Trophoblast cell (in vitro differentiated cells and primary cell): ENCODE results near the gene ONECUT1. TPM values are rescaled to one million over a fixed set of nuclear protein-coding genes. Genes with fewer than 3 reads are reported as not detected.
A peak's percentile ranks its signal among the peaks of the same experiment; 100 is the strongest.
"Not testable (repeated sequence)": the region's sequence is repeated elsewhere in the genome, so short reads cannot be mapped to it uniquely, and the experiment has no call there.

Source experiments
- DNase-seq, 2 donors: peaks; one replicate each; pipeline ENCODE4 v3.0.0-alpha.2; 2016
- H2AFZ ChIP-seq: 2 replicates; pipeline ENCODE4 v1.6.1; 2013; ENCODE audit warnings: low read length, moderate library complexity, mild to moderate bottlenecking; ENCODE audit not compliant: insufficient read depth, poor library complexity
- H2AK5ac ChIP-seq: 2 replicates; pipeline ENCODE4 v1.6.1; 2013; ENCODE audit warnings: mild to moderate bottlenecking, low read length
- H2BK120ac ChIP-seq: 2 replicates; pipeline ENCODE4 v1.6.1; 2013; ENCODE audit warnings: low read length, mild to moderate bottlenecking, moderate library complexity; ENCODE audit not compliant: insufficient read depth, poor library complexity
- H2BK12ac ChIP-seq: 2 replicates; pipeline ENCODE4 v1.6.1; 2013; ENCODE audit warnings: mild to moderate bottlenecking, low read length, moderate library complexity
- H2BK5ac ChIP-seq: 2 replicates; pipeline ENCODE4 v1.6.1; 2013; ENCODE audit warnings: low read length, low read depth, moderate library complexity, mild to moderate bottlenecking; ENCODE audit not compliant: poor library complexity
- H3K14ac ChIP-seq: 2 replicates; pipeline ENCODE4 v1.6.1; 2013; ENCODE audit warnings: mild to moderate bottlenecking, low read length
- H3K18ac ChIP-seq: 2 replicates; pipeline ENCODE4 v1.6.1; 2013; ENCODE audit warnings: mild to moderate bottlenecking, low read length
- H3K23ac ChIP-seq: 2 replicates; pipeline ENCODE4 v1.6.1; 2013; ENCODE audit warnings: low read length
- H3K27ac ChIP-seq: 2 replicates; pipeline ENCODE4 v1.5.1; 2013; ENCODE audit warnings: low read depth, mild to moderate bottlenecking, inconsistent platforms, low read length, moderate library complexity
- H3K27me3 ChIP-seq: 2 replicates; pipeline ENCODE4 v1.6.1; 2013; ENCODE audit warnings: inconsistent platforms, mild to moderate bottlenecking, low read length, moderate library complexity; ENCODE audit not compliant: insufficient read depth
- H3K36me3 ChIP-seq, 2 experiments: 1 replicate in 1 of 2; 2 replicates in 1 of 2; pipeline ENCODE4 v1.6.1; 2013; ENCODE audit warnings: low read length in 2 of 2, mild to moderate bottlenecking in 2 of 2, moderate library complexity in 1 of 2; ENCODE audit not compliant: insufficient read depth in 2 of 2, control insufficient read depth in 1 of 2
- H3K4ac ChIP-seq: 2 replicates; pipeline ENCODE4 v1.6.1; 2013; ENCODE audit warnings: low read depth, mild to moderate bottlenecking, low read length, moderate library complexity
- H3K4me1 ChIP-seq, 2 experiments: 1 replicate in 1 of 2; 2 replicates in 1 of 2; pipeline ENCODE4 v1.6.1; 2013; ENCODE audit warnings: low read length in 2 of 2, mild to moderate bottlenecking in 2 of 2, moderate library complexity in 1 of 2; ENCODE audit not compliant: insufficient read depth in 2 of 2, control insufficient read depth in 1 of 2
- H3K4me2 ChIP-seq: 2 replicates; pipeline ENCODE4 v1.6.1; 2013; ENCODE audit warnings: inconsistent platforms, mild to moderate bottlenecking, low read length, moderate library complexity
- H3K4me3 ChIP-seq: 2 replicates; pipeline ENCODE4 v1.5.1; 2013; ENCODE audit warnings: mild to moderate bottlenecking, low read depth, low read length, inconsistent platforms
- H3K79me1 ChIP-seq: one replicate; pipeline ENCODE4 v1.6.1; 2013; ENCODE audit warnings: low read length
- H3K79me2 ChIP-seq: 2 replicates; pipeline ENCODE4 v1.6.1; 2013; ENCODE audit warnings: low read length, mild to moderate bottlenecking; ENCODE audit not compliant: control insufficient read depth, insufficient read depth, poor library complexity
- H3K9ac ChIP-seq: 2 replicates; pipeline ENCODE4 v1.6.1; 2013; ENCODE audit warnings: mild to moderate bottlenecking, low read length
- H3K9me3 ChIP-seq: 2 replicates; pipeline ENCODE4 v1.6.1; 2013; ENCODE audit warnings: low read depth, mild to moderate bottlenecking, control low read depth, inconsistent platforms, low read length; ENCODE audit not compliant: insufficient read depth
- H4K12ac ChIP-seq: 2 replicates; pipeline ENCODE4 v1.6.1; 2013; ENCODE audit warnings: low read depth, mild to moderate bottlenecking, low read length, moderate library complexity
- H4K8ac ChIP-seq: 2 replicates; pipeline ENCODE4 v1.6.1; 2013; ENCODE audit warnings: low read depth, mild to moderate bottlenecking, low read length, moderate library complexity
- H4K91ac ChIP-seq: one replicate; pipeline ENCODE4 v1.6.1; 2013; ENCODE audit warnings: low read depth, mild to moderate bottlenecking, low read length, moderate library complexity
- WGBS: extraction: QIAGEN DNeasy Blood & Tissue Kit; methylation state at CpG from one replicate; pipeline ENCODE4 v1.1.7; 2013; ENCODE audit warnings: missing lambda C conversion rate; ENCODE audit not compliant: insufficient read length, insufficient coverage; ENCODE audit errors: extremely low coverage; 5-methylcytosine and 5-hydroxymethylcytosine counted together
- polyA plus RNA-seq: library from polyadenylated mRNA; stranded (reverse); fragments of 200-250 nt; gene quantifications from 2 replicates; pipeline ENCODE4 v1.2.3, GENCODE V29; 2013

The ONECUT1 gene
- polyA plus RNA-seq = 0.15 and 0.42 TPM in 2 replicates

GRCh38 chr15:52790169-52790708 lies at the start of gene ONECUT1:
TSS of gene ONECUT1 (minus strand) at chr15:52790336. CDS start at chr15:52789884, 452 bp downstream.
- H3K4me1 ChIP-seq = peaks cover 8 to 18% of the 10 kb centered on the region in 2 experiments
- no peak within 1 kb of the TSS for H3K18ac ChIP-seq
- no peak within 1 kb of the TSS for H3K23ac ChIP-seq
- H2BK5ac ChIP-seq = no peak within 1 kb of the TSS
- peak within 1 kb of the TSS; percentile 74 for H3K4me3 ChIP-seq
- peak within 1 kb of the TSS; percentile 67 for H2AFZ ChIP-seq
- peak within 1 kb of the TSS; percentile 99 for H3K4me2 ChIP-seq
- DNase-seq = peak; percentile 33 to 74
- no peak within 1 kb of the TSS for H4K91ac ChIP-seq
- H3K9ac ChIP-seq = no peak within 1 kb of the TSS
- peaks cover 16% of the 10 kb centered on the region for H3K9me3 ChIP-seq
- no peak within 1 kb of the TSS for H3K4ac ChIP-seq
- H4K8ac ChIP-seq = peak within 1 kb of the TSS; percentile 11
- peaks cover 74% of the 10 kb centered on the region for H3K27me3 ChIP-seq
- H3K79me2 ChIP-seq = no peaks in the 10 kb centered on the region
- peaks cover 2% of the 10 kb centered on the region for H3K79me1 ChIP-seq
- no peak within 1 kb of the TSS for H3K27ac ChIP-seq
- no peak within 1 kb of the TSS for H2BK12ac ChIP-seq
- H4K12ac ChIP-seq = no peak within 1 kb of the TSS
- peak within 1 kb of the TSS; percentile 4 for H3K14ac ChIP-seq
- no CpG with 5 or more reads among the region's 64 CpGs for whole genome bisulfite sequencing
- H3K36me3 ChIP-seq = no peaks in the 10 kb centered on the region
- H2BK120ac ChIP-seq = no peak within 1 kb of the TSS
- no peak within 1 kb of the TSS for H2AK5ac ChIP-seq

DNA sequence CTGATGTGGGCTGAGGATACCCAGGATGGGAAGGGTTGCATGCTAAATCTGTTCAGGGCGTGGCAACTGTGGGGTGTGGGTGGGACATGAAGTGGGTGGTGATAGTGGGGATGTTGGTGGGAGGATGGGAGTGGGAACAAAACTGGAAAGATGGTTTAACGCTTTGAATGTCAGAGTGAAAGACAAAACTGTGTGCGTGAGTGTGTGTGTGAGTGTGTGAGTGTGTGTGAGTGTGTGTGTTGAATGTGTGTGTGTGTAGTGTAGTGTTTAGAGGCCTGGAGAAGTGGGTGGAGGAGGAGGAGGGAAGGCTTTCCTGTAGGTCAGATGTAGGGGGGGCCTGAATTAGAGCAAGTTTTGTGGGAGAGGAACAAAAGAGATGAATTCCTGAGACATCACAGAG lies 44.2 kb upstream of the ONECUT1 start:
- H2BK5ac ChIP-seq = no peak overlapping the region
- H3K9ac ChIP-seq = no peak overlapping the region
- H2AK5ac ChIP-seq = no peak overlapping the region
- H2BK120ac ChIP-seq = no peak overlapping the region
- no peaks in the 10 kb centered on the region for H3K79me1 ChIP-seq
- H3K36me3 ChIP-seq = no peaks in the 10 kb centered on the region
- no peak overlapping the region for H3K27ac ChIP-seq
- no peak overlapping the region for H4K12ac ChIP-seq
- H3K79me2 ChIP-seq = no peaks in the 10 kb centered on the region
- H3K4me3 ChIP-seq = no peak overlapping the region
- no peak overlapping the region for H3K4ac ChIP-seq
- H3K18ac ChIP-seq = no peak overlapping the region
- no peak overlapping the region for H4K8ac ChIP-seq
- no peak overlapping the region for H2BK12ac ChIP-seq
- H2AFZ ChIP-seq = no peak overlapping the region
- H3K14ac ChIP-seq = no peak overlapping the region
- no peaks in the 10 kb centered on the region for H3K4me1 ChIP-seq
- H3K23ac ChIP-seq = no peak overlapping the region
- WGBS = 100% methylated on average over 2 of the region's 3 CpGs
- H3K4me2 ChIP-seq = no peak overlapping the region
- H3K9me3 ChIP-seq = no peaks in the 10 kb centered on the region
- H4K91ac ChIP-seq = no peak overlapping the region
- no peaks in the 10 kb centered on the region for H3K27me3 ChIP-seq
- no peak for DNase-seq

- H2AFZ ChIP-seq, H3K18ac ChIP-seq, H2BK5ac ChIP-seq, H2AK5ac ChIP-seq, H3K14ac ChIP-seq, H3K9ac ChIP-seq, H3K27ac ChIP-seq, H4K91ac ChIP-seq, H3K79me1 ChIP-seq, H3K23ac ChIP-seq, H3K4me2 ChIP-seq, H3K9me3 ChIP-seq, DNase-seq, H3K4ac ChIP-seq, H4K12ac ChIP-seq, H2BK12ac ChIP-seq, H3K27me3 ChIP-seq, H3K36me3 ChIP-seq, H4K8ac ChIP-seq, H3K79me2 ChIP-seq, H3K4me1 ChIP-seq, H3K4me3 ChIP-seq, H2BK120ac ChIP-seq: not testable (repeated sequence)
- WGBS = no CpG with 5 or more reads among the region's 14 CpGs
These were observed 34.2 kb upstream of the ONECUT1 start for GRCh38 chr15:52824169-52824942.

DNA sequence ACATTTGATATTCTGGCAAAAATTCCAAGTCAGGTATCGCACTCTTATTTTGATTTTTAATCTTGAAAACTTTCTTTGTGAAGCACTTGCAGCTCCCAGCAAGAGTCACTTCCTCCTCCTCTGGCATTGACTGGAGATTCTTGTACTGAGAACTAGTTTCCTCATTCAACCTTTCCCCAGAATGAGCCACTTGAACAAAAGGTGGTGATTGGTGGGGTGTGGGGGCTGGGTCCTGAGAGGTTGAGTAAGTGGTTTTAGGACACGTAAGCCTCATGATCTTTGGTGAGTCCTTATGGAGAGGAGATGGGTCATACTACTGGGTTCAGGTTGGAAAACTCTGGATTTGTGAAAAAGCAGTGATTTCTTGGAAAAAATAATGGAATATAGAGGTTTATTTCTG lies 32.3 kb upstream of the ONECUT1 start:
- Histone ChIP-seq H3K9ac (no peak overlapping the region), H3K9me3 (no peaks in the 10 kb centered on the region), H2AK5ac (no peak overlapping the region), H4K12ac (no peak overlapping the region), H3K23ac (no peak overlapping the region), H3K27me3 (no peaks in the 10 kb centered on the region), H3K14ac (no peak overlapping the region), H3K27ac (no peak overlapping the region), H3K4me2 (no peak overlapping the region), H3K4ac (no peak overlapping the region), H3K4me1 (no peaks in the 10 kb centered on the region), H4K91ac (no peak overlapping the region), H3K36me3 (no peaks in the 10 kb centered on the region), H2BK12ac (no peak overlapping the region), H3K18ac (no peak overlapping the region), H2AFZ (no peak overlapping the region), H3K79me2 (no peaks in the 10 kb centered on the region), H3K4me3 (no peak overlapping the region), H2BK120ac (no peak overlapping the region), H2BK5ac (no peak overlapping the region), H3K79me1 (no peaks in the 10 kb centered on the region), H4K8ac (no peak overlapping the region)
- no peak for DNase-seq
- no CpG with 5 or more reads among the region's 2 CpGs for WGBS
